HK-2 (cell line): ENCODE data around the gene GPR63.
"Not testable (repeated sequence)": the region's sequence is repeated elsewhere in the genome, so short reads cannot be mapped to it uniquely, and the experiment has no call there.

Source experiments
- DNase-seq: peaks from one replicate; pipeline ENCODE4 v3.0.0-alpha.2; 2018; ENCODE audit not compliant: unreplicated experiment

GPR63 gene, protein sequence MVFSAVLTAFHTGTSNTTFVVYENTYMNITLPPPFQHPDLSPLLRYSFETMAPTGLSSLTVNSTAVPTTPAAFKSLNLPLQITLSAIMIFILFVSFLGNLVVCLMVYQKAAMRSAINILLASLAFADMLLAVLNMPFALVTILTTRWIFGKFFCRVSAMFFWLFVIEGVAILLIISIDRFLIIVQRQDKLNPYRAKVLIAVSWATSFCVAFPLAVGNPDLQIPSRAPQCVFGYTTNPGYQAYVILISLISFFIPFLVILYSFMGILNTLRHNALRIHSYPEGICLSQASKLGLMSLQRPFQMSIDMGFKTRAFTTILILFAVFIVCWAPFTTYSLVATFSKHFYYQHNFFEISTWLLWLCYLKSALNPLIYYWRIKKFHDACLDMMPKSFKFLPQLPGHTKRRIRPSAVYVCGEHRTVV

DNA sequence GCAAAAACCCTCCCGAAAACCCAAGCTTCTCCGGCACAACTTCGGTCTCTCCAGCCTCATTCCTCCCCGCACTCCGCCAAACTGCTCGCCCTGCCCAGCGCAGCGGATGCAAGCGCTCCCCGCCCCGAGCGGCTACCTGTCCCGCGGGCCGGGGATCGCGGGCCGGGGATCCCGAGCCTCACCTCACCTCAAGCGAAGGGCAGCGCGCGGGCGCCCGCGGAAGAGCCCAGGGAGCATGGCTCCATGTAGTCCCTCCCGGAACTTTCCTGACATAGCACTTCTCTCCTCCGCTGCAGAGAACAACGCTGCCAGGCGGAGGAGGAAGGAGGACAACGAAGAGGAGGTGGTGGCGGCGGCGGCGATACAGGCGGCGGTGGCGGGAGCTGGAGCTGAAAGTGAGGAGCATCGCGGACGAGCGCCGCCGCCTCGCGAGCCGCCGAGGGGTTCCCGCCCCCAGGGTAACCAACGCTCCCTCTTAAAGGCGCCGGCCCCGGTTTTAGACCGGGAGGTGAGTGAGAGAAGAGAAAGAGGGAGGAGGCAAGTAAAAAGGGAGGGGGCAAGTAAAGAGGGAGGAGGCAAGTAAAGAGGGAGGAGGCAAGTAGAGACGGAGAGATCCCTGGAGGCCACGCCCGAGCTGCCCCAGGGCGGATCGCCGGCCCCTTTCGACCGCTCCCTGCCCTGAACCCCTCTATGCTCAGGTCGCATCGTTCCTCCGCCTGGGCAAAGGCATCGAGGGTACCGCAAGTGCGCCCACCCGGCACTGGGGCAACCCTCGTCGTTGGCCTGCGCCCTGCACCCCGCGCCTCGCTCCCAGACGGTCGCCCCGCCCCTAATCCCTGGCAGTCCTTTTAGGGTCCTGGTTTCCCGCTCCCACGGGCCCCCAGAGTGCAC is at the start of gene GPR63:
GPR63 (minus strand) TSS at position 397 of the 891 bp plus-strand sequence. CDS start 37,746 bp downstream, outside the sequence.
- DNase-seq = peak; percentile 75

DNA sequence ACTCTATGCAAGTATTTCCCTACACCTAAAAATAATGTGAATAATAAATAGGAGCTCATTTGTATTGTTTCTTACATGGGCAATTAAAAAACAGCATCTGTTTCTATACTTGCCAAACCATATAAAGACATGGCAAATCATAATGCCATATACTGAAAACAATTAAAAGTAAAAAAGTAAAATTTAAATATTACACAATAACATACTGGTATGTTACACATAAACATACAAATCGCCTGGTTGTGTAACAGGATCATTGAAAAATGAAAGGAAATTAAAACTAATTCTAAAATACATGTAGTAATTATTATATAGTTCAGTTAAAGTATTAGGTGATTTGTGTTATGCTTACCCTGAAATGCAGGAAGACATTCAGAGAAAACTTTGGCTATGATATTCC is 49.2 kb upstream of the GPR63 start:
- DNase-seq = no peak

DNA sequence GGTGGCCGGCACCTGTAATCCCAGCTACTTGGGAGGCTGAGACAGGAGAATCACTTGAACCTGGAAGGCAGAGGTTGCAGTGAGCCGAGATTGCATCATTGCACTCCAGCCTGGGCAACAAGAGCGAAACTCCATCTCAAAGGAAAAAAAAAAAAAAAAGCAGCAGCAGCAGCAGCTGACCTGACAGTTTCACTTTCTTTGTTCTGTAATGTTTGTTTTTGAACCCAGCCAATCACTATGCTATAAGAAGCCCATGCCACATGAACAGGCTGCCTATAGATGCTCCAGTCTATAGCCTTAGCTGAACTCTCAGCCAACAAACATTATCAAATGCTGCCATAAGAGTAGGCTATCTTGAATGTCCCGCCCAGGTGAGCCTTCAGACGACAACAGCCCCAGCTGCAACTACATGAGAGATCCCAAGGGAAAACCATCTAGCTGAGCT is 47.9 kb upstream of the GPR63 start:
- not testable (repeated sequence) for DNase-seq

DNA sequence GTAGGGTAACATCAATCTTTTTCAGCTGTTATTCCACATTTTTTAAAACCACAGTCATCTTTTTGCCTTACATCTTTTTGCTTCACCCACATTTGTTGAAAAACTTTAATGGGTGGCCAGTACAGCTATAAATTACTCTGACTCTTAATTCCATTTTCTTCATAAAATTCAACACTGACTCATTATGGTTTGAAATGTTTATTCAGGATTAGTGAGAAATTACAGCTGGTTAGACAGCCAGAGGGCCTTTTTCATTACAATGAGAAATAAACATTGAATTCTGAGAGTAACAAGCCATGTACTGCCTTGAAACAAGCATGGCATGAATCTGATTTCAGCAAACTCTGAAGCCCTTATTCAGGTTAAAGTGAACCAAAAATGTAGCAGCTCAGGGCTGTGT is 40.9 kb upstream of the GPR63 start:
- DNase-seq = no peak

DNA sequence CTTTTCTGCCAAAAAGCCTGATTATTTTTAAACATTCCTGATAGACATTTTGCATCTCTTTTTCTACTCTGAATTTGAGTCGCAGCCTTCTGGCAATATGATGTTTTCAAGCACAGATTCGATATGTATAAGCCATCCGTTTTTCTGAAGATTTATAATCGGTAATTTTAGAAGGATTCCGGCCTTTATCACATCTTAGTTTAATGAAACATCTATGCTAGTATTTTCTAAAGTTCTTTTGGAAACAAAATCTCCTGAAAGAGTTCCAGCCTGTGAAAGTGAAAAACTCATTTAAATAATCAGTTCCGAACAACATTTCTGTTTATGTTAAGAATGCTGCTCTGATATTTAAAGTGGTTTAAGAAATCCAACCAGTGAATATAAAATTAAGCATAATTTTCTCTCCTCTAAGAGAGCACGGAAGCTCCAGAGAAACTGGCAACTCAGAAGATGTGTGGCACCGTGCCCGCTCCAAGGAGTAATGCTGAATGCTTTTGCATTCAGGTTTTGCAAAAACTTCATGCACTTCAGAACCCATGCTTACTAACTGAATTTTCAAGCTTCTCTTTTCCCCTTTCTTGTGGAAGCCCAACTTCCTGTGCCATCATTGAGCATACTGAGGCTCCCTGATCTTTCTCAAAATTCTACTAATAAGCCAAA is 39.7 kb upstream of the GPR63 start:
- DNase-seq = no peak

DNA sequence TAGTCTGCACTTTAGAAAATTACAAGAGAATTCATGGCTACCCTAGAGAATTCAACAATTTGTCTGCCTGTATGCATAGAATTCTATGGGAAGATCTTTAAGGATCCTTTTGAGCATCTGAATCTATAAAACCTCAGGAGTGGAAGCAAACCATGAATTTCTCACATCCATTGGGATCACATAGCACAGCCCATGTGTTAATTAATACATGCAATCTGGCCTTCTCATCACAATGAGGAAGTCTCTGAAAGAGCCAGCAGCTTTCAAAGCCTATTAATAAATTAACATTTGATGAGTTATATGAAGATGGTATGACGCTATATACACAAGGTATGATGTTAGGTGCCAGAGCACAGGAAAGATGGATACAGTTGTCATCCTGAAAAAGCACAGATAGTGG is 35.7 kb upstream of the GPR63 start:
- no peak for DNase-seq

DNA sequence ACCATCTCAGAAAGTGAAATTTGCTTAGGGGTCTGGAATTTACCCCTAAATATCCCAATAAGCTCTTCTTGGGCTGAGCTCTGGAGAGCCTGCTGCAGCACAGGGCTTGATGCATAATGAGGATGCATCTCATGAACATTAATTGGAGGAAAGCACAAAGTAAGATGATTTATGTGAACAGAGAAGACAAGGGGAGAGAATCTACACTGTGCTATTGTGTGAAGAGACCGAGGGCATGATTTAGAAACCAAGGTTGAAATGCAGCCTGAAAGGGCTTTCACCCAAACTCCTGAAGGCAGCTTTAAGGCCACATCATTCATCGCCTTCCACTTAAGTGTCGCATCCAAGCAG is 27.8 kb upstream of the GPR63 start:
- no peak for DNase-seq

DNA sequence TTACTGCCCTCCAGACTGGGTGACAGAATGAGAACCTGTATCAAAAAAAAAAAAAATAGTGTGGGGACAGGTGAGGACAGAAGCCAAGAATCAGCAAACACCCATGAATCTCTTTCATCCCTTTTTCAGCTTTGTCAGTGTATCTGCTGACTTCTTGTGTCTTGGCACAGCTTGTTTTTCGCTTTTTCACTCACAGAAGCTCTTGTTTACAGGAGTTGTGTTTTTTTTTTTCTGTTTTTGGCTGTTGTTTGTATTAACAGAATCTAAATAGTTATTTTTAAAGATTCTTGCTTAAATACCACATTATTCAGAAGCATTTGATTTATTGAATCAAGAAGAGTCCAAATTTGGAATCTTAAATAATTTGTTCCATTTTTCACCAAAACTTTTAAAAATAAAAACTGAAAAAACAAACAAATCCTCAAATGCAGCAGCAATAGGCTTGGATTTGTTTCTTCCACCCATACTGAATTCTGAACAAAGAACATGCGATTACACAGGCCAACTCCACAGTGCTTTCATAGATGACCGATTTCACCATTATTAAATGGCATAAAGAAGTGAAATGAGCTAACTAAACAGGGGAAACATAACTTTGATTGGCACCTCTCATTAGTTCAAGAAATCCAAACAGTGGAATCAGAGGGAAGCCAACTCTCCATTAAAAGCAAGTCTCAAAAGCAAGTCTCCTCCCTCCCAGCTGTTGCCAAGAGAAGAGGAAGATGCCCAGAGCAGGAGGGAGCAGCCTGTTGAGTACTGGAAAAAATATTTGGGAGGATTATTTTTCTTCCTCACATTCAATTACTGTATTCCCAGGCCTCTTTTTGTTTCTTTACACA is 27.2 kb upstream of the GPR63 start:
- no peak for DNase-seq

DNA sequence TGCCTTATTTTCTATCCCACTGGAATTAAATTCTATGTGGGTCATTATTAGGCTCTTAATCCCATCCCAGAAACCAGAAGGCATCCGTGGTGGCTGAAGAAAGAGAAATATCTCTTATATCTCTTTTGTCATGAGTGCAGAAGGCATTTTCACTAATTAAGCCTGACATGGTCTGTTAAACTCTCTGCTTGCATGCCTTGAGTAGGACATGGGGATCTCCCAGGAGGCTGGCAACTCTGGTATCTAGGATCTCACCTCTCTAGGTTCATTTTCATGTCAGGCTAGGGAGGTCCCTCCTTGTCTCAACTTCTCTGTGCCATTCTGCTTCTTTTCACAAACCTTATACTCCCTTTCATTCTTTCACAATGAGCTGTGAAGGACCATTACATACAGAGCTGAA is 25.3 kb upstream of the GPR63 start:
- no peak for DNase-seq

DNA sequence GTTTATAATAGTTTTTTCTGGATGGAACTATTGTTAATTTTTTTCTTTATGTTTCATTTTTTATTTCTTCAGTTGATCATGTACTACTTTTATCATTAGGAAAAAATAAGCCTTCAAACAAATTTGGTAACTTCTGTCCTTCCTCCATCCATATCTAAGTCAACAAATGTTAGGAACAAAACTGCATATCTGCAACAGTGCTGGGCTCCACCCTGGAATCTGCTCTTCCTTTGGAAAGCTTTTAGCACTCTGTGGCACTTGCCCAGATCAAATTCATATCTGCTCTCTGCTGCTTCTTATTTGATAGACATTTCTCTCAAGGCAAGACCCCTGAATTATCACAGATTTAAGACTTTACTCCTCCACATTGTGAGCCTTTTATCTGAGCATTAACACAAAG is 24.3 kb upstream of the GPR63 start:
- no peak for DNase-seq

DNA sequence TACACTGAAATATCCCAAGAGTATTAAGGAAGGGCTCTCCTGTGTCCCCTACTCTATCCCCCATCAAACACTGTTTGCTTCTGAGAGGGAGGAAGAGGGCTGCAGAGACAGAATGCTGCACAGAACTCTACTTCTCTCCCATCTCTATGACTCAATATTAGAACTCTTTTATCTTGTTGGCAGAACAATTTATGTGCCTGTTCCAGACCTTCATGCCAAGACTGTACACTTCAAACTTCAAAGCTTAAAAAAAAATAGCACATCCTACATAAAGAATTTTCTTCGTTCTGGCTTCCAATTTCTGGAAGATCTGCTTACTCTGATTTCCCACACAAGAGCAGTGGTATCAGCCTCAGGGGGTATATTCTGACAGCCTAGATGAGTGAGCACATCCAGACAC is 19.6 kb upstream of the GPR63 start:
- no peak for DNase-seq

DNA sequence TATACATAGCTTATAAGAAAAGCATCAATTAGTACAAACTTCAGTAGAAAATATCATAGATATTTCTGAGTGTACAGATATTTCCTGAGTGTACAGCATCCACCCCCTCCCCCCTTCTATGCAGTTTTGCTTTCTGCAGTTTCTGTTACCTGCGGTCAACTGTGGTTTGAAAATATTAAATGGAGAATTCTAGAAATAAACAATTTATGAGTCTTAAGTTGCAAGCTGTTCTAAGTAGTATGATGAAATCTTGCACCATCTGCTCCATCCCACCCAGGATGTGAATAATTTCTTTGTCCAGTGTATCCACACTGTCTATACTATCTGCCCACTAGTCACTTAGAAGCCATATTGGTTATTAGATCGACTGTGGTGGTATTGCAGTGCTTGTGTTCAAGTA is 15.8 kb upstream of the GPR63 start:
- no peak for DNase-seq

DNA sequence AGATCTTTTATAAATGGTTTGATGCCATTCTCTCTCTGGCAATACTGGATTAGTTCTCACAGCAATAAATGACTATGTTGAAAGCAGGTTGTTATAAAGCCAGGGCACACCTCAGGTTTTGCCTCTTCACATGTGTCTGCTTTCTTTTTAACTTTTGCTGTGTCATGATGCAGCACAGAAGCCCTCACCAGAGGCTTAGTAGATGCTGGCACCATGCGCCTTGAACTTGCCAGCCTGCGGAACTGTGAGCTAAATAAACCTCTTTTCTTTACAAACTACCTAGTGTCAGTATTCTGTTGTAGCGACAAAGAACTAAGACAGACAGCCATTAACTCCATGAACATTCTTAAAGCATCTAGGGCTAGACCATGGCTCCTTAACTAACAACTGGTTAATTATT is 15.3 kb upstream of the GPR63 start:
- DNase-seq = no peak

DNA sequence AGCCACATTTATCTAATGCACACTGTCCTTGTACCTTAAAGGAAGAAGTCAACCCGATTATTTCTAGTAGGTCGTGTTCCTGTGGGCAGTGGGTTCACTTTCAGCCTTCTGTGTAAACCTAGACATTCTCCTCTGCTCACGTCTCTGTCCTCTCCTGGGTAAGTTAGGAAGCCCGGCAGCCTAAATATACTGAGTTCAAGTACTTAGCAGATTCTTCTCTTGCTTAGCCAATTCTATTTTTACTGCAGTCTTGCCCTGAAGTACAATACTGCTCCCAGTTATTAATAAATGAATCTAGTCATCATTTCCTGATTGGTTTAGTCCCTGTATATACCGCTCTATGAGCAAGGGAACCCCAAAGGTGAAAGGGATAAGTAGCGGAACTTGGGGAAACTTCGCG is 14.6 kb upstream of the GPR63 start:
- DNase-seq = no peak

DNA sequence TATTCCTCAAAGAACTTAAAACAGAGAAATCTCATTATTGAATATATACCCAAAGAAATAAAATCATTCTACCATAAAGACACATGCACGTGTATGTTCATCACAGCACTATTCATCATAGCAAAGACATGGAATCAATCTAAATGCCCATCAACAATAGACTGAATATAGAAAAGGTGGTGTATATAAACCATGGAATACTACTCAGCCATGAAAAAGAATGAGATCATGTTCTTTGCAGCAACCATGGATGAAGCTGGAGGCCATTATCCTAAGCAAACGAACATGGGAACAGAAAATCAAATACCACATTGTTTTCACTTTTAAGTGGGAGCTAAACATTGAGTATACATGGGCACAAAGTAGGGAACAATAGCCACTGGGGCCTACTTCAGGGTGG is 12.3 kb upstream of the GPR63 start:
- DNase-seq = no peak

DNA sequence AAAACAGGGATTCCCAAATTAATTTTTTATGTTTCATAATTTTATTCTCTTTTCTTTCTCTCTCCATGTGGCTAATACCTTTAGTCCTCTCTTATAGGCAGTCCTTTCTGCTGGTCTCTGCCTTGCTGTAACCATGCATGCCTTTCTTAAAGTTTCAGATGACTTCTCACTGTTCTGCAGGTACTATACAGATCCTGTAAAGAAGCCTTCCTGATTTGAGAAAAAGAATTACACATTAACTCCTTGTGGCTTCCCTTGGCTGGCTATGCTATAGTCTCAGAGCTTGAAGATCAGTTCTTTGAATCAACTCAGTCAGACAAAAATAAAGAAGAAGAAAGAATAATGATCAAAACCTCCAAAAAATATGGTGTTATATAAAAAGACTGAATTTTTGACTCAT is 7.3 kb upstream of the GPR63 start:
- DNase-seq = no peak

DNA sequence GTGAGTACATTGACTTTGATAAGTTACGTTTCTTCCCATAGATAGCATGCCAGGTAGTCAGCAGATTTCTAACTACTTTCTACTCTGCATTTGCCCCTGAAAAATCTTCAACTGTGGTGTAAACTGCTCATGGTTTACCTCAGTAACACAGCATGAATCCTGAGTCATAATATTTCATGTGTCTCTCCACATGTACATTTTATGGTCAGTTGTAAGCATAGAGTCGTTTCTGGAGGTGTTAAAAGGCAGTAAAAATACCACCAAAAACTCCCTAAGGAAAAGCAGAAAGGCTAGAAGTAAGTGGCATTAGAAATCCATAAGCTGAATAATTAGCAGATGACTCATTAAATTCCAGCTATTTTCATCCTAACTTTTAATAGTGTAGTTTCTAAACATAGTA is 4.1 kb upstream of the GPR63 start:
- no peak for DNase-seq

DNA sequence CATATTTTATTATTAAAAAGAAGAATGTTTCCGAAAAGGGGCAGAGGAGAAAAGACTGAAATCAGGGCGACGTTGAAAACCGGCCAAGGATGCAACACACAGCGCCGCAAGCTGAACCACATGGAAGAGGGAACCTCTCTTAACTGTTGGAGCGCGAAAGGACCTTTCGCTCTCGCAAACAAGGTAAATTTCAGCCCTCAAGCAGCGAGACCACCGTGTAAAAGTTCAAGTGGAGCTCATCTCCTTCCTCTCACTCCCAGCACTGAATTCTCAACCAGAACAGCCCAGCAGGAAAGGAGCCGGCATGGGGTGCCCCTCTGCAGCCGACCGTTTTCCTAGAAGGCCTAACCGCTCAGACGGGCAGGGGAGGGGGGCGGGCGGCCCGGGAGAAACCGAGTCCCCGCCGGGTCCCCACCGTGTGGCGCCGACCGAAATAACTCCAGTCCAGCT is 621 bp downstream of the GPR63 start:
- no peak for DNase-seq

DNA sequence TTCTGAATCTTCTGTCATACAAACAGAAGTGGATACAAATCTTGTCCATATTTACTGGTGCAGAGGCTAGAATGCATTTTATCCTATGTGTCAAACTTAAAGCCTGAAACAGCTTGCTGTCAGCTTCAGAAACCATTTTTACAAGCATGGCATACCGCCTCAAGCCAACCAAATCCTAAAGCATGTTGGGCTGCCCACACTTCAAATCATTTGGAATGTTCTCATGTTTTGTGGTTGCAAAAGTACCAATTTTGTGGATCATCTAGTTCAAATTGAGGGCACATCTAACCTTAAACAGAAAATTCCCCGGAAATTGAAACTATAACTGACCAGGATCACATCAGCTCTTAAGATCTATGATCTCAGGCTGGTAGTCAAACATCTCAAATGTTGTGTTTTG is 3.2 kb downstream of the GPR63 start:
- no peak for DNase-seq

DNA sequence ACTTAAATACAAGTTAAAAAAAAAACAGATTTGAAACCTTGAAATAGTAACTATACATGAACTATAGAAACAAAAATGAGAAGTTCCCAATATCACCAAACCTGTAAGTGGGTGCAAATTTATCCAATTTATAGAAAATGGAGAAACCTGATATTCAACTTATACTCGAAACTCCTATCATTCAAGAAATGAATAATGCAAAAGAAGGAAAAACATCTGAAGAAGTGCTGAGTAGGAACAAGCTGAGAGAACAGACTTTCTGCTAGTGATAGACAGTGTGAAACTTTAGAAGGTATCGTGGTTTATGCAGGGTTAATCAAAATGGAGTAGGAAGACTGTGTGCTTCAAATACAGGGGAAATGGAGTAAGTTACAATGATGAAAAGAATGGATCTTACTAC is 4.5 kb downstream of the GPR63 start:
- DNase-seq = no peak

DNA sequence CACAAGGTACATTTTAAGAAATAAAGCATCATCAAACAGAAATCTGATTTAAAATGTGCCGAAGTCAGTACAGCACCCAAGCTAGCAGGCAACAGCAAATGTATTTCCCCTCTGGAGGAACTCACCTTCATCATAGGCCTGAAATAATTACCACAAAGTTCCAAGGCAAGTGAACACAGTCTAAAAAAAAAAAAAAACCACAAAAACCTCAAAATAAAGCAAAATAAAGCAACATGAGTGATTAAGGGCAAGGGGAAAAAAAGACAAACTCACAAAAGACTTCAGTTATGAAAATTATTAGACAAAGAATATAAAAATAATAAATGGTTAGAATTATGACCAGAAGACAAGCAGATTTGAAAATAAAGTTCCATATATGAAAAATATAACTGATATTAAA is 10.4 kb downstream of the GPR63 start:
- no peak for DNase-seq

DNA sequence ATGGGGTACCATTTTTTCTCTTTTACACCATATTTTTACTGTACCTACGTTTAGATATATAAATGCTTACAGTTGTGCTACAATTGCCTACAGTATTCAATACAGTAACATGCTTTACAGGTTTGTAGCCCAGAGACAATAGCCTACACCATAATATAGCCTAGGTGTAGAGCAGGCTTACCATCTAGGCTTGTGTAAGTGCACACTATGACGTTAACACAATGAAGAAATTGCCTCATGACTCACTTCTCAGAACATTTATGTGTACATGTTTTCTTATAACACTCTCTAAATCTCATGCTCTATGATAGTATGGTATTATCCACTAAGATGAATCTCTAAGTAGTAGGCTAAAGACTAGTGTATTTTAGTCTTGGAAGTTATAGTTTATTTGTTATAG is 13.5 kb downstream of the GPR63 start:
- DNase-seq = no peak
